Muscle of leg (tissue), 11 donors: ENCODE measurements around the gene EMC8. TPM values are rescaled to one million over a fixed set of nuclear protein-coding genes. Genes with fewer than 3 reads are reported as not detected.
"Not testable (repeated sequence)": the region's sequence is repeated elsewhere in the genome, so short reads cannot be mapped to it uniquely, and the experiment has no call there.

Source experiments
- DNase-seq: peaks from one replicate; pipeline ENCODE4 v3.0.0; 2013
- H3K27ac ChIP-seq: one replicate; pipeline ENCODE4 v1.5.1; 2013; ENCODE audit warnings: mild to moderate bottlenecking, low read length, control low read depth
- H3K27me3 ChIP-seq: one replicate; pipeline ENCODE4 v1.6.1; 2013; ENCODE audit warnings: low read length; ENCODE audit not compliant: control insufficient read depth, insufficient read depth
- H3K36me3 ChIP-seq: one replicate; pipeline ENCODE4 v1.6.1; 2013; ENCODE audit warnings: low read length; ENCODE audit not compliant: control insufficient read depth, insufficient read depth
- H3K4me1 ChIP-seq: one replicate; pipeline ENCODE4 v1.6.1; 2013; ENCODE audit warnings: low read length; ENCODE audit not compliant: control insufficient read depth, insufficient read depth
- H3K4me3 ChIP-seq: one replicate; pipeline ENCODE4 v1.5.1; 2013; ENCODE audit warnings: low read length, control low read depth
- H3K9me3 ChIP-seq: replicated peaks from 2 replicates; pipeline ENCODE4 v1.6.1; 2013; ENCODE audit warnings: low read depth, low read length; ENCODE audit not compliant: control insufficient read depth
- WGBS: methylation state at CpG from one replicate; pipeline ENCODE4 v1.1.5; 2013; ENCODE audit warnings: missing lambda C conversion rate; ENCODE audit not compliant: insufficient coverage; 5-methylcytosine and 5-hydroxymethylcytosine counted together
- polyA plus RNA-seq, 8 donors: library from polyadenylated mRNA; unstranded; fragments of 120-200 nt; gene quantifications; one replicate each; pipeline versions ENCODE4 v1.2.1 to v1.2.3, GENCODE V29; 2013; ENCODE audit warnings: inconsistent platforms in 1 of 8, low replicate concordance in 1 of 8; ENCODE audit not compliant: insufficient read length in 8 of 8, insufficient read depth in 1 of 8
- total RNA-seq: library from RNA; stranded (reverse); fragments of 120-200 nt; gene quantifications from one replicate; pipeline ENCODE4 v1.2.4, GENCODE V29; 2013

EMC8 gene
- total and polyA plus RNA-seq, 9 donors, result 17.4 to 24.9 (median 20.1) TPM

- H3K4me3 ChIP-seq, result no peak overlapping the region
- H3K27me3 ChIP-seq, result peaks cover 24% of the 10 kb centered on the region
- H3K4me1 ChIP-seq, result peaks cover 2% of the 10 kb centered on the region
- 87% methylated on average over 11 of the region's 11 CpGs for WGBS
- DNase-seq, result no peak
- no peaks in the 10 kb centered on the region for H3K36me3 ChIP-seq
- H3K9me3 ChIP-seq, result peaks cover 2% of the 10 kb centered on the region
- no peak overlapping the region for H3K27ac ChIP-seq
These were observed 44.3 kb upstream of the EMC8 start for GRCh38 chr16:85843471-85844168.

DNA sequence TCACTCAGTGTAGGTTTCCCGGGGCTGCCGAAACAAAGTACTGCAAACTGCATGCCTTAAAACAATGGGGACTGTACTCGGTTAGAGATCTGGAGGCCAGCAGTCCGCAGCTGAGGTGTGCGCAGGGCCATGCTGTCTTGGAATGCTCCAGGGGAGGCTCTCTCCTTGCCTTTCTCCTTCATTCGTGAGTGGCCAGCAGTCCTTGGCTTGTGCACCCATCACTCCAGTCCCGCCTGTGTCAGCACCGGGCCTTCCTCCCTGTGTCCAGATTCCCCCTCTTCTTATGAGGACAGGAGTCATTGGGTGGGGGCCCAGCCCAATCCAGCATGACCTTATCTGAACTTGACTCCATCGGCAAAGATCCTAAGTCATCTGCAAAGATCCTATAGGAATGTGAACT is 43.5 kb upstream of the EMC8 start:
- Histone ChIP-seq H3K27ac (no peak overlapping the region), H3K27me3 (peaks cover 20% of the 10 kb centered on the region)
- WGBS, result 86% methylated on average over 6 of the region's 9 CpGs

GRCh38 chr16:85842435-85842834 is 43.1 kb upstream of the EMC8 start:
- H3K27me3 ChIP-seq, result peaks cover 20% of the 10 kb centered on the region

More for the DNA sequence above, 43.5 kb upstream of the EMC8 start:
- H3K9me3 ChIP-seq, result peaks cover 2% of the 10 kb centered on the region
- H3K4me1 ChIP-seq, result peaks cover 2% of the 10 kb centered on the region
- H3K4me3 ChIP-seq, result no peak overlapping the region
- DNase-seq, result no peak
- H3K36me3 ChIP-seq, result no peaks in the 10 kb centered on the region

DNA sequence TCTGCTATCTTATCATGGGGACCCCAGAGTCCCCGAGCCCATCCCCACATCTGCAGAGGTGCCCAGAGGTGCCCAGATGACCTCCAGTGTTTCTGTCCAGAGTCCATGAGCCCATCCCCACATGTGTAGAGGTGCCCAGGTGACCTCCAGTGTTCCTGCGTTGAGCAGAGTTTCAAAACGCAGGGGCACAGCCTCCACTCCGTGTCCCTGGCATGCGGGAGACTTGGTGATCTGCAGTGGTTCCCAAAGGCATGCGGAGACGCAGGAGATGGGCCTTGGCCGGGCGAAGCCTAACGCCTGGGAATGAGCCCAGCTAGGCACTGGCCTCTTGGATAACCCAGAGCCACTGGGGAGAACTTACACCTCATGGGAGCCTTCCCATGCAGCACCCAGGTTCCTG is 41.5 kb upstream of the EMC8 start:
- Histone ChIP-seq H3K27ac (no peak overlapping the region), H3K4me1 (peaks cover 2% of the 10 kb centered on the region), H3K36me3 (no peaks in the 10 kb centered on the region), H3K27me3 (peaks cover 35% of the 10 kb centered on the region), H3K9me3 (peaks cover 2% of the 10 kb centered on the region), H3K4me3 (no peak overlapping the region)
- 92% methylated on average over 10 of the region's 10 CpGs for WGBS
- no peak for DNase-seq

More at GRCh38 chr16:85842435-85842834, 43.1 kb upstream of the EMC8 start:
- no CpG with 5 or more reads among the region's 9 CpGs for WGBS
- H3K36me3 ChIP-seq, result no peaks in the 10 kb centered on the region
- H3K4me1 ChIP-seq, result peaks cover 2% of the 10 kb centered on the region
- H3K27ac ChIP-seq, result no peak overlapping the region
- DNase-seq, result no peak
- peaks cover 2% of the 10 kb centered on the region for H3K9me3 ChIP-seq
- H3K4me3 ChIP-seq, result no peak overlapping the region

DNA sequence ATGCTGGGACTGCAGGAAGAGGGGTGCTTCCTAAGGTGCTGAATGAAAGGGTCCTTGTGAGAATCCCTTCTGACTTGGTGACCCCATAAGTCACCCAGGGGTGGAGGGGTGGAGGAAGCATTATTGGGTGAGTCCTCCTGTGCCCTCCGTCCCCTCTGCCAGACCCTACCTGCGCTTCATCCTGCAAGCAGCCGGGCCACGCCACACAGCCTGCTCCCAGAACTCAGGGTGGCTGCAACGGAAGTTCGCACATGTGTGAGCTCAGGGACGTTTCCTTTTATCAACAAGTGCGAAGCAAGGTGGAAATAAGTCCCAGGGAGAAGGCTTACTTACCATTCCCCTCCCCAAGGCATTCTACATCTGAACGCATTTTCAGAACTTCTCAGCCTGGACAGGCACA is 41.1 kb upstream of the EMC8 start:
- Histone ChIP-seq H3K9me3 (peaks cover 2% of the 10 kb centered on the region), H3K4me1 (peaks cover 2% of the 10 kb centered on the region), H3K27me3 (peaks cover 39% of the 10 kb centered on the region), H3K27ac (no peak overlapping the region), H3K36me3 (no peaks in the 10 kb centered on the region), H3K4me3 (no peak overlapping the region)
- DNase-seq, result no peak
- WGBS, result 72% methylated on average over 3 of the region's 9 CpGs

- Histone ChIP-seq H3K9me3 (peaks cover 2% of the 10 kb centered on the region), H3K4me1 (no peaks in the 10 kb centered on the region), H3K36me3 (no peaks in the 10 kb centered on the region), H3K4me3 (no peak overlapping the region), H3K27ac (no peak overlapping the region), H3K27me3 (peaks cover 40% of the 10 kb centered on the region)
- WGBS, result 78% methylated on average over 23 of the region's 24 CpGs
- DNase-seq, result no peak
These were observed 40.4 kb upstream of the EMC8 start for GRCh38 chr16:85839681-85840240.

DNA sequence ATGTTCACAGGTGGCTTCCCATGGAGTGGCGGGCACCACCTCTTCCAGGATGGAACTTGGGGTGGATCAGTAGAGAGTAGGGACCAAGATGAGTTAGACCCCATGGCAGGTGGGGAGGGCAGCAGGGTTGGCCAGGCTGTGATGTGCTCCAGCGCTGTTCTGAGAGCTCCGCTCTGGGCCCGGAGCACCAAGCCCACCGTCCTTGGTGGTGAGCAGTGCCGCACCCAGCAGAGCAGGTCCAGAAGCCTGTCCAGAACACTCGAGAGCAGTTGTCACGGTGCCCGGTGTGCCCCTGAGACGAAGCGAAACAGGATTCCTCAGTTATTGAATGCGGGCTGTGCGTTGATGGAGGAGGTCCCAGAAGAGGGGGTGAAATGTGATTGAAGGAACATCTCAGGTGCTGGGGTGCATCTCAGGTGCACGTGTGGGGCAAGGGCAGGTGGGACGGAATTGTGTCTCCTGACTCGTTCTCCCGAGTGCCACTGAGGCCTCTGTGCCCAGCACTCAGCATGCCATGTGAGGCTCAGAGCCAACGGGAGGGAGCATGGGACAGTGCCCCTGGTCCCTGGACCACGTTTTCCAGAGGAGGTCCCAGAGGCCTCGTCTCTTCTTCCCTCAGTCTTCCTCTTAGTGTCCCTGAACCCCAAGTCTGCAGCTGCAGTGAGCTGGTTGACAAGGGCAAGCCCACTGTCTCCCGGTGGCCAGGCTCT is 39.7 kb upstream of the EMC8 start:
- WGBS, result 85% methylated on average over 20 of the region's 21 CpGs
- H3K36me3 ChIP-seq, result no peaks in the 10 kb centered on the region
- H3K27ac ChIP-seq, result no peak overlapping the region
- H3K27me3 ChIP-seq, result peaks cover 36% of the 10 kb centered on the region
- H3K9me3 ChIP-seq, result peaks cover 4% of the 10 kb centered on the region
- DNase-seq, result no peak
- H3K4me1 ChIP-seq, result no peaks in the 10 kb centered on the region
- no peak overlapping the region for H3K4me3 ChIP-seq

- H3K27me3 ChIP-seq, result peaks cover 33% of the 10 kb centered on the region
These were observed 39.0 kb upstream of the EMC8 start for GRCh38 chr16:85838381-85838780.

GRCh38 chr16:85837654-85838053 is 38.3 kb upstream of the EMC8 start:
- not testable (repeated sequence) for H3K36me3 ChIP-seq, H3K4me3 ChIP-seq, H3K9me3 ChIP-seq, H3K4me1 ChIP-seq, H3K27ac ChIP-seq, DNase-seq
- WGBS, result no CpG with 5 or more reads among the region's 4 CpGs
- H3K27me3 ChIP-seq, result peaks cover 34% of the 10 kb centered on the region

More at GRCh38 chr16:85838381-85838780, 39.0 kb upstream of the EMC8 start:
- Histone ChIP-seq H3K4me3 (no peak overlapping the region), H3K9me3 (peaks cover 4% of the 10 kb centered on the region), H3K27ac (no peak overlapping the region), H3K4me1 (peaks cover 3% of the 10 kb centered on the region), H3K36me3 (no peaks in the 10 kb centered on the region)
- WGBS, result 61% methylated on average over 11 of the region's 11 CpGs
- DNase-seq, result peak; percentile 54
